Measurements from ENCODE around the gene PTPN18. TPM values are rescaled to one million over a fixed set of nuclear protein-coding genes. Genes with fewer than 3 reads are reported as not detected.

PTPN18 gene
- total and polyA plus RNA-seq, 2 donors (not counting 1 experiment from before 2014, with no cell fraction given) = 91.0 to 102 TPM

DNA sequence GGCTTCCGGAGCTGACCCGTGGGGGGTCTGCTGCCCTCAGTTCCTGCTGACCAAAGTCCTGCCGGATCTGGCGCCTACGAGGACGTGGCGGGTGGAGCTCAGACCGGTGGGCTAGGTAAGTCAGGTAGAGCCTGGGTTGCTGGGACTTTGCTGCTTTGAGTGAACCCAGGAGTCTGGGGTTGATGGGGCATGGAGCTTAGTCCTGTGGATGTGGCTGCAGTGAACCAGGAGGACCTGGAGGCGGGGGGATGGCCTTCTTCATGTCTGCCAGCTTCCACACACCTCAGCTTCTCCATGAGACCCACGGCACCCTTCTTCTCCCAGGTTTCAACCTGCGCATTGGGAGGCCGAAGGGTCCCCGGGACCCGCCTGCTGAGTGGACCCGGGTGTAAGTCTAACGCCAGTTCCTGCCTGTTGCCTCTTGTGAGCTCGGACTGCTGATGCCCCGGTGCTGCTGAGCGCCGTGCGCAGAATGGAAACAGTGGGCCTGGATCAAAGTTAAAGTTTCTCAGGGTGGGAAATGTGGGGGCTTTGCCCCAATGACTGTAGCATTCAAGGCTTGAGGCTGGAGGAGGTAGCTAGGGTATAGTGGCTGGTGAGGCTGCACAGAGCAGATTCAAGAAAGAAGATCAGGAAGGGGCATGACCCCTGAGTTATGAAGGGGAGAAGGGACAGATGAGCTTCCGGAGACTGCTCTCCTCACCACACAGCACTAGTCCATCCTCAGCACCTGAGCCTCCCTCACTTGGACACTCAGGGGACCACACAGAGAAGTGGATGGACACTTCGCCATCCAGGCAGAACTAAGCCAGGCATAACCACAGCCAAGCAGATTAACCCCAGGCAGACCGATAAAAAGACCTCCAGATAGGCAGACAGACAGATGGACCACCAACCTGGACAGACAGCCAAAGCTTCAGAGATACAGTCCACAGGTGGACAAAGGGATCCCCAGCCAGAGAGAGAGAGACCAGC lies 17.3 kb downstream of the PTPN18 start:
- ATAC-seq (ENCODE audit: low read depth) = no peak
- Histone ChIP-seq H3K36me3 (replicated peaks in 1 of 2; ENCODE audit: control extremely low read depth in 1 of 2, control insufficient read depth in 1 of 2, extremely low read depth in 1 of 2, insufficient read depth in 2 of 2, low read length in 1 of 2) (peaks cover 0 to 6% of the 10 kb centered on the region in 2 experiments), H3K4me3 (ENCODE audit: control extremely low read depth in 1 of 5, extremely low read depth in 1 of 5, insufficient read depth in 1 of 5, low read depth in 2 of 5, low read length in 4 of 5) (peak overlapping the region; percentile 6 to 82 (median 75)), H3K27me3 (replicated peaks in 1 of 4; ENCODE audit: control extremely low read depth in 1 of 4, control insufficient read depth in 3 of 4, insufficient read depth in 4 of 4, low read length in 3 of 4) (no peaks in the 10 kb centered on the region), H3K9ac (ENCODE audit: low read length) (peak overlapping the region; percentile 80), H3K9me3 (ENCODE audit: control extremely low read depth in 1 of 3, control insufficient read depth in 2 of 3, insufficient read depth in 1 of 3, low read length in 2 of 3) (peaks cover 0 to 3% (median 0%) of the 10 kb centered on the region in 3 donors), H3K4me1 (ENCODE audit: control insufficient read depth in 2 of 2, insufficient read depth in 2 of 2, low read length in 2 of 2) (peaks cover 41 to 71% of the 10 kb centered on the region in 2 donors), H4K20me1 (ENCODE audit: control insufficient read depth, insufficient read depth, low read length, poor library complexity, severe bottlenecking) (peaks cover 25% of the 10 kb centered on the region), H3K27ac (ENCODE audit: low read length in 2 of 2) (peak overlapping the region; percentile 44 to 76), H3K4me2 (replicated peaks; ENCODE audit: low read depth, low read length, poor library complexity, severe bottlenecking) (peak overlapping the region; percentile 94), H2AFZ (ENCODE audit: insufficient read depth, low read depth, low read length, poor library complexity, severe bottlenecking) (peak overlapping the region; percentile 93), H3K79me2 (ENCODE audit: control insufficient read depth, insufficient read depth, low read length) (peaks cover 40% of the 10 kb centered on the region)
- Mint-ChIP-seq H3K27ac (peak overlapping the region; percentile 99), H3K27me3 (no peaks in the 10 kb centered on the region), H3K4me1 (peaks cover 74% of the 10 kb centered on the region), H3K9me3 (ENCODE audit: insufficient read depth) (no peaks in the 10 kb centered on the region), H3K4me3 (peak overlapping the region; percentile 99)
- TF ChIP-seq, protein P1, sequence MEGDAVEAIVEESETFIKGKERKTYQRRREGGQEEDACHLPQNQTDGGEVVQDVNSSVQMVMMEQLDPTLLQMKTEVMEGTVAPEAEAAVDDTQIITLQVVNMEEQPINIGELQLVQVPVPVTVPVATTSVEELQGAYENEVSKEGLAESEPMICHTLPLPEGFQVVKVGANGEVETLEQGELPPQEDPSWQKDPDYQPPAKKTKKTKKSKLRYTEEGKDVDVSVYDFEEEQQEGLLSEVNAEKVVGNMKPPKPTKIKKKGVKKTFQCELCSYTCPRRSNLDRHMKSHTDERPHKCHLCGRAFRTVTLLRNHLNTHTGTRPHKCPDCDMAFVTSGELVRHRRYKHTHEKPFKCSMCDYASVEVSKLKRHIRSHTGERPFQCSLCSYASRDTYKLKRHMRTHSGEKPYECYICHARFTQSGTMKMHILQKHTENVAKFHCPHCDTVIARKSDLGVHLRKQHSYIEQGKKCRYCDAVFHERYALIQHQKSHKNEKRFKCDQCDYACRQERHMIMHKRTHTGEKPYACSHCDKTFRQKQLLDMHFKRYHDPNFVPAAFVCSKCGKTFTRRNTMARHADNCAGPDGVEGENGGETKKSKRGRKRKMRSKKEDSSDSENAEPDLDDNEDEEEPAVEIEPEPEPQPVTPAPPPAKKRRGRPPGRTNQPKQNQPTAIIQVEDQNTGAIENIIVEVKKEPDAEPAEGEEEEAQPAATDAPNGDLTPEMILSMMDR (IDR thresholded peaks at IDR 0.05) = no peak
- TF ChIP-seq EZH2 (IDR thresholded peaks at IDR 0.05; ENCODE audit: borderline replicate concordance, insufficient read depth, low read depth, low read length, poor library complexity, severe bottlenecking) = no peak
- DNase-seq = no peak
- WGBS (ENCODE audit: insufficient coverage) = 47% methylated on average over 22 of the region's 24 CpGs
- POLR2A ChIA-PET = interaction anchor here (0.5 to 3.7 kb wide), 6 partner anchors 10 to 31 kb away, joined by 3 to 27 read pairs (median 4); partner anchors contain the start of gene IMP4
- intact Hi-C loops (cut with micrococcal nuclease) = loop anchor here (1.0 to 5.0 kb wide), 4 partner anchors 17 to 1119 kb away; partner anchors contain the start of genes IMP4, MZT2A and PTPN18
- CTCF ChIA-PET = interaction anchor here (1.0 to 6.7 kb wide), 15 partner anchors 8 to 54 kb away, joined by 3 to 61 read pairs (median 5); partner anchors contain the start of genes IMP4 and PTPN18
